ENCODE results near the gene SLC9A1. TPM values are rescaled to one million over a fixed set of nuclear protein-coding genes. Genes with fewer than 3 reads are reported as not detected.

The SLC9A1 gene
- polyA plus RNA-seq, 4 donors: 22.3 to 34.0 (median 23.3) TPM

DNA sequence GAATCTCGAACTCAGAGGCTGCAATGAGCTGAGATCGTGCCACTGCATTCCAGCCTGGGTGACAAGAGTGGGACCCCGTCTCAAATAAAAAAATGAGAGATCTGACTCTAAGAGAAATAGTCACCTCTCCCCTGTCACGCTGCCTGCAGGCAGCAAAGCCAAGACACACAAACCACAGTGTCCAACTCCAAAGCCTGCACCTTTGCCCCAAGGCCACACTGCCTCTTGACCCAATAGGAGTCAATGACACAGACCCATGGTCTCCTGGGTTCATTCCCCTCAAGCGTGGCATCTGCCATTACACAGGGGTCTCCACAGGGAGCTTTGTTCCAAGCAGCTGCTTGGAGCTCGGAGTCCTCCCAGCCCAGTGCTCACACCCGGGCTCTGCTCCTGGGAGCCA lies 46.3 kb downstream of the SLC9A1 start:
- DNase-seq (ENCODE audit: low read depth in 4 of 4, low spot score in 2 of 4): no peak

DNA sequence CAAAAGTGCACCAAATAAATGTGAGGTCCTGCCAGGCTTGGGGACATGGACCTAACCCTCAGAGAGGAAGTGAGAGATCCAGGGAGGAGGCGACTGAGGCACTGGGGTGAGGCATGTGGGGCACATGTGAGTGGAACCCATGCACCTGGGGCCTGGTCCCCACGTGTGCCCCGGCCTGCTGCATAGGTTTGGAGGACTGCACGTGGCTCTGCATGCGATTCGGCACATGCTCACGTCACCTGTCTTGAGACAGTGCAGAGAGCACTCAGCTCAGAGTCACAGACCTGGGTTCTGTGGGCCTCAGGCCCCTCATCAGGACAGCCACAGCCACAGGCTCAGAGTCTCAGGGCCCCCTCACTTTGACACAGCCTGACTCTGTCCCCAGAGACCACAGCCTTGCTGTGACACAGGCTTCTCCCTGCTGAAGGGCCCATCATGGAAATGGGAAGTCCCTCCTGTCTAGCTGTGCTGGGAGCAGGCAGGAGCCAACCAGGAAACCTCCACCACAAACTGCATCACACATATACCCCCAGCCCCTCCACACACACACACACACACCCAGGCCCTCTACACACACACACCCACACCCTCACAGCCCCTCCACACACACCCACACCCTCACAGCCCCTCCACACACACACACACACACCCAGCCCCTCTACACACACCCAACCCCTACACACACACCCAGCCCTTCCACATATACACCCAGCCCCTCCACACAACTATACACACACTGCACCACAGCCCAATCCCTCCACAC lies 48.2 kb downstream of the SLC9A1 start:
- no peak for DNase-seq (ENCODE audit: low read depth in 4 of 4, low spot score in 2 of 4)

DNA sequence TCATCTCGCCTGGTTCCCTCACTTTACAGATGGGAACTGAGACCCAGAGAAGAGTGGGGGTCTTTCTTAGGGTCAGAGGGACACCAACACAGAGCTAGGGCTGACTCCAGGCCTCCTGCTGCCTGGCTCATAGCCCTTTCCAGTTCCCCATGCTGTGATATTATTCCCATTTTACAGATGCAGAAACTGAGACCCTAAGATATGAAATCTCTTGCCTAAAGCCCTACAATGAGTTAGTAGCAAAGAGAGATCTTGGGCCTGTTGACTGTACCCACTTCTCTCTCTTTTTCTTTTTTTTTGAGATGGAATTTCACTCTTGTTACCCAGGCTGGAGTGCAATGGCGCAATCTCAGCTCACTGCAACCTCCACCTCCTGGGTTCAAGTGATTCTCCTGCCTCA lies 49.9 kb downstream of the SLC9A1 start:
- no peak for DNase-seq (ENCODE audit: low read depth in 4 of 4, low spot score in 2 of 4)

DNA sequence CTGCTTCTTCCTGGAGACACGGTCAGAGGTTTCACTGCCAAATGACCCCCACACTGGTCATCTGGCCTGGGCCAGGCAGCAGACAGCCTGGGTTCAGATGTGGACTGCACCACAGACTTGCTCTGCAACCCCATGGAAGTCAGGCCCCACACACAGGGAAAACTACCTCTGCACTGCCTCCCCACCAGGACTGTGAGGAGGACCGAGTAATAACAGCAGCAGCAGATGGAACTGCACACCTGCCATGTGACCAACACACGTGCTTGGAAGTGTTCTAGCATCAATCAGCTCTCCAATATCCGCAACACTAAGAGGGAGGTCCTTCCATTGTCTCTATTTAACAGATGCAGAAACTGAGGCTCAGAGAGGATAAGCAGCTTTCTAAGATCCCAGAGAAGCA lies 51.4 kb downstream of the SLC9A1 start:
- DNase-seq (ENCODE audit: low read depth in 4 of 4, low spot score in 2 of 4): no peak

DNA sequence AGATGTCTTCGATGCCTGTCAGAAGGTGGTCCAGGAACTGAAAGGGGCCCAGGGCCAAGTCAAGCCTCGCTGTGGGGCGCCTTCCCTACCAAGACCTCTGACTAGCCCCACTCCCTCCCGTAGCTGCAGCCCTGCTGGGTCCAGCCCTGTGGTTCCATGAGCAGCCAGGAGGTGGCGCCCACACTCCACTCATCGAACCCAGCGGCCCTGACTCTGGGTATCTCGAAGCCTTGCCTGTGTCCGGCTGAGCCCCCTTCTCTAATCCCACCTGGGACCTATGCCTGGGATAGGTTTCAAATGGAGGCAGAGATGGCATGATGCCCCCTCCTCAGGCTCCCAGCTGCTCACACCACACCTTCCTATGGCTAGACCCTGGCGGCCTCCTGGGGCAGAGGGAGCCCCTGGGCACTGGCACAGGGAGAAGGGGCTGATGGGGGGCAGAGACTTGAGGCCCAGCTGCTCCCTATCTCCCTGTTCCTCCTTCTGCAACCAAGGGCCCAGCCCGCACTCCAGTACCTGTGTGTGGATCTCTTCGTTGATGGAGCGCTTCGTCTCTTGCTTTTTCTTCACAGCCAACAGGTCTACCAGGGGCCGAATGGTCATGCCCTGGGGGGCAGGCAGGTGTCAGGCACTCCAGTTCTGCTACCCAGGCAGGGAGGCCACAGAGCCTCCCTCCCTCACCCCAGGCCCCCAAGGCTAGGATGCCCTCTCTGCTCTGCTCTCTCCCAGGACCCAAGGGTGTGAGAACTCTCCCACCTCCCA lies 52.0 kb downstream of the SLC9A1 start:
- no peak for DNase-seq (ENCODE audit: low read depth in 4 of 4, low spot score in 2 of 4)

DNA sequence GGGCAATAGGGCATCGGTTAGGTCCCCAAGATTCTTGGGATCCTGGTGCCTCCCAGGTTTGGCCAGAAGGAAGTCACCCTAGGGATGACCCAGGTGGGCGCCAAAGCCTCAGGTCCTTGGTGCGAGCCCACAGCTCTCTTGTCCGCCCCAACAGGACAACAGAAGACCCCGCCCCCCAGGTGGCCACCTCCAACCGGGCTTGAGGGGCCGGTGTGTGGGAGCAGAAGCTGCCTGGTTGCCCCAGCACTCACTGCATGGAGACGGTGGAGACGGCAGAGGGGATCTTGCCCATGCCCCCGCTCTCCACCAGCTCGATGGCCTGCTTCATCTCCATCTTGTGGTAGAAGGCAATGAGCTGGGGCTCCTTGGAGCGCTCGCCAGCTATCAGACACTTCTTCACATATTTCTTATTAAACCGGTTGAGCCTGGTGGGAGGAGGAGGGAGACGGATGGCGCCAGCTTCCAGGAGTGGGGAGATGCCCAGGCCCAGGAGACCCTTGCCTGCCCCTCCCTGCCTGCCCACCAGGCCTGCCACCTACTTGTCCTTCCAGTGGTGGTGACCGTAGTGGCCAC lies 52.7 kb downstream of the SLC9A1 start:
- DNase-seq (ENCODE audit: low read depth in 4 of 4, low spot score in 2 of 4): no peak

DNA sequence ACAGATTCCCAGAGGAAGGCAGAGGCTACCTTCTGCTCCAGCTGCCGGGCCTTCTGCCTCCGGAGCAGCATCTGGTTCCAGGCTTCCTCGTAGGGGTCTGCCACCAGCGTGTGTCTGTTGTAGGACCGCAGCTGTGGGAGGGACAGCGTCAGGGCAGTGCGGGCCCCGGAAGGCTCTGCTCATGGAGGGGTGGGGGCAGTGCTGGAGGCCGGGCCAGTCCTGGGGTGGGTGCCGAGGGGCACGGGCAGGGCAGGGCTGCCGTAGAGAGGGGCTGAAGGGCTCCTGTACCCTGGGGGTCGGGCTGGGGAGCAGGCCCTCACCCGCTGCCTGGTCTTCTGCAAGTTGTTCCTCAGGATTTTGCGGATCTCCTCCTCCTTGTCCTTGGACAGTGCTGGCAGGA lies 53.2 kb downstream of the SLC9A1 start:
- DNase-seq (ENCODE audit: low read depth in 4 of 4, low spot score in 2 of 4): no peak

DNA sequence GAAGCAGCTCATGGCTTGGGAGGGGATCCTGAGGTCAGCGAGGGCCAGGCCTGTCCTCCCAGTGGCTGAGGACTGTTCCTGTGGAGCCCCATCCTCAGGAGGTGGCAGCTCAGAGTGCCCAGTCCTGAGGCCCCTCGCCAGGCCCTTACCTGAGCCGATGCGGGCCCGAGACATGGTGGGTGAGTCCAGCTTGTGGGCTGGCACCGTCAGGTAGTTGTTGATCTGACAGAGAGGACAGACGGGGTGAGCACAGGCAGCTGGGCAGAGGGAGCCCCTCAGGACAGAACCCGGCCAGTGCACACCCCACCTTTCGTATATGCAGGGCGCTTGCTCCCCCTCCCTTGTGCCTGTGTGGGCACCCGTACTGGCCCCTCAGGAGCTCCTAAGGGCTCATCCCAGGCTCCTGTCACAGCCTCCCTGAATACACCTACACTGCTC lies 53.9 kb downstream of the SLC9A1 start:
- DNase-seq (ENCODE audit: low read depth in 4 of 4, low spot score in 2 of 4): no peak

DNA sequence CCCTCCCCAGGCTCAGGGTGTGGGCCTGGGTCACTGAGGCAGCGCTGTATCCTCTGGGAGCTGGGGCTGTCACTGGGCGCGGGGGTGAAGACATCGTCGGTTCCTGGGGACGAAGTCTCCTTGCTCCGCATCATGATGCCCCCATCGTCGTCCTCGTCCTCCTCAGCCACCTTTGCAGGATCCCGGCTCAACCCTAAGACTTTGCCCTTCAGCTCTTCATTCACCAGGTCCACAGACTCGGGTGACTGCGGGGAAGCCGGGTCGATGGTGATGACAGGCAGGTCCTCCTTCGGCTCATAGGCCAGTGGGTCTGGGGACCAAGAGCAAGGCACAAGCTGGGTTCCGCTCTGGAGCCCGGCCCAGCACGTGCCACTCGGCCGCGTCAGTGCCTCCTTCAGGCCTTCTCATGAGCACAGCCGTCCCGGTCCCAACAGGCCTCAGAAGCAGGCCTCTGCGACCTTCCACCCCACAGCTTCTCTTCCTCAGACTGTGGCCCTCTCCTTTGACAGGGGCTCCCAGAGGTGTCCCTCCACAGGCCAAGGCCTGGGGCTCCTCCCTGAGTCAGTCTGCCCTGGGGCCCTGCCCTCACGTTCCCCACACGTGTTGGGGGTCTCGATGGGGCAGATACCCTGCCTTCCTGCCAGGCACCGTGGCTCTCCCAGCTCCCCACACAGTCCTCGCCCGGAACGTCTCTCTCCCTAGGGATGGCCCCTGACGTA lies 54.4 kb downstream of the SLC9A1 start:
- DNase-seq (ENCODE audit: low read depth in 4 of 4, low spot score in 2 of 4): no peak

DNA sequence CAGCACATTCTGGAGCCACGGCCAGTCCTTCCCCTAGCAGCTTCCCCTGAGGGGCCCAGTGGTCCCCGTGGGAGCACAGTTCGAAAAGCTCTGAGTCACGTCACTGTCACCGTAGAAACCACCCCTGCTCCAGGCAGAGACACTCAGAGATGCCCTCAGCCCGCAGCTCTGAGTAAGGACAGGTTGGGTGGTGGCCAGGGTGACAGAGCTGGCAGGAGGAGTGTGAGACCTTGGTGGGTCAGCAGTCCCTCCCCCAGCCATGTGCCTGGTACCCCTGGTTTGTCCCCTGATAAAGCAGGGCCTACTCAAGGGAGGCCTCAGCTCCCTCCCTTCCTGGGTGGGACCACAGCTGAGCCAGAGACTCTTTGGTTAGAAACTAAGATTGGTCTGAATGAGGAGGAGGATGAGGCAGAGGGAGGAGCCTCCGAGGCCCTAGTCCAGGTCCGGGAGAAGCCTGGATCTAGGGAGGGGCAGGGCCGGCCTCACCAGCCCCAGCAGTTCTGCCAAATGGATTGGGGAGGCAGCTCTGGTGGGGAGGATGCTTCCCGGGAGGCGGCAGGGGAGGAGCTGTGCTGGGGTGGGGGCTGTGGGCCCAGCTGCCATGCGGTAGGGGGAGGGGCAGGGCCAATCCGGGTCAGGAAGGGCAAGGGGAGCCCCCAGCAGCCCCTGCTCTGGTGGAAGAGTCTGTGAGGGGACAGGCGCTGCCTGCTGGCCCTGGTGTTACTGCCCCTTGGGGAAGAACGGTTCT lies 55.2 kb downstream of the SLC9A1 start:
- no peak for DNase-seq (ENCODE audit: low read depth in 4 of 4, low spot score in 2 of 4)

DNA sequence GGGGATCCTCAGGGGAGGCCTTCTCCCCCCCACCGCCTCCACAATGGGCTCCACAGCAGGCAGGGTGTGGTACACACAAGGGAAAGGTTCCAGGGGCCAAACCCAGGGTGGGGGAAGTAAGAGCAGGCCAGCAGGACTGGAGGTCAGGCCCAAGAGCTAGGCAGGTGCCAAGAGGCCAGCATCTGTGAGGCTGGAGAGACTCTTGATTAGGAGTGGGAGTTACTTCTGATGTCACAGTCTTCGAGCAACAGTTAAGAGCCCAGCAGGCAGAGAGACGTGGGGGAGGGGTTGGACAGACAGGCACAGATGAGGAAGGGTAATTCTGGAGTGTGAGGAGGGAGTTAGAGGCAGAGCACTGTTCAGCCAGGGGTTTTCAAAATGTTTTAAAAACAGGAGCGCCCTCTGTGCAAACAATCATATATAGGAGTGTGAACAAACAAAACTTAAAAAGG lies 55.8 kb downstream of the SLC9A1 start:
- DNase-seq (ENCODE audit: low read depth in 4 of 4, low spot score in 2 of 4): no peak

DNA sequence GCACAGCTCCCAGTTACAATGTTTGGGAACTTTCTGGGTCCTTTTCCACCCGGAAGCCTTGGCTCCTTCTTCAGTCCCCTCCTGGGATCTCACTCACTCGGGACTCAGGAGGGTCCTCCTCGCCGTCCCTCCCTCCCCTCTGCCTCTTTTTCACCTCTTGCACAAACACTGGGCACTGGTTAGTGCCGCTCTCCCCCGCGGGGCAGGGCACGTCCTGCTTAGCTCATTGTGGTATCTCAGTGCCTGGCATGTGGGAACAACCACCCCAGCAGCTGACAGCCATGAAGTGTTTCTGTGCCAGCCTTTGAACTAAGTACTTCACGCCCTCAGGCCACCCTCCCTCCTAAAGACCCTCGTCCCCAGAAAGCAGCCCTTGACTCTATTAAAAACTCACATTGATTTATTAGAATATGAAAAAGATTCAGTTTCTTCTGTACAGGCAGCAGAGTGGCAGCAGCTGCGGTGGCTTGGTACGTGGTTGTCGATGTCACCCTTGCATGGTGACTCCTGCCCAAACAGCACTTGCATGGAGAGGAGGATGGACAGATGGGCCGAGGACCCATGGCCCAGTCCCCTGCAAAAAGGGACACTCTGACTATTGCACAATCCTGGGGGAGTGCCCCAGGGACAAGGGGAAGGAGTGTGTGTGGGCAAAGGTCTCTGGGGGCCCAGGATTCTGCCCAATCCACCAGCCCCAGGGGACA lies 56.3 kb downstream of the SLC9A1 start:
- no peak for DNase-seq (ENCODE audit: low read depth in 4 of 4, low spot score in 2 of 4)

DNA sequence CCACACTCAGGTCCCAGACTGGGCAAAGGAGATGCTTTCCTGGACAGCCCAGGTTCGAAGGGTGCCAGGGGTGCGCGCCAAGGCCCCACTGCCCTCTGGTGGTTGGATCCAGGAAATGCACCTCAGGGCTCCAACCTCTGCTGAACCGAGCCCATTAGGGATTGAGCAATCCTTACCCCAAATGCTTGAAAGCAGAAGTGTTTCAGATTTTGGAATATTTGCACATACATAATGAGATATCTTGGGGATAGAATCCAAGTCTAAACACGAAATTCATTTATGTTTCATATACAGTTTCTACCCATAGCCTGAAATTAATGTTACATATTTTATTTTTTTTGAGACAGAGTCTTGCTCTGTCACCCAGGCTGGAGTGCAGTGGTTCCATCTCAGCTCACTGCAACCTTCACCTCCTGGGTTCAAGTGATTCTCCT lies 57.4 kb downstream of the SLC9A1 start:
- DNase-seq (ENCODE audit: low read depth in 4 of 4, low spot score in 2 of 4): no peak

DNA sequence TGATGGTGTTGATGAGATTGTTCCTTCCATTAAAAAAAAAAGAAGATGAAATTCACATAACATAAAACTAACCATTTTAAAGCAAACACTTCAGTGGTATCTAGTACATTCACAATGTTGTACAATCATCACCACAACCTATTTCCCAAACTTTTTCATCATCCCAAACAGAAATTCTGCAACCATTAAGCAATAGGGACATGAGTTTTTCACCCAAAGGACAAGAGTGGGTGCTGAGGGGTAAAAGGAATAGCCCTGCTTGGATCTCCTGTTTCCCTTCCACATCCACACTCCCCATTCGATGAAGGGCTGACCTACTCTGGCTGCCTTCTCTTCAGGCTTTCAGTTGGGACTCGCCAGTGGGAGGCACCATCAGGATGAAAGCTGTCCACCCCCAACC lies 59.3 kb downstream of the SLC9A1 start:
- no peak for DNase-seq (ENCODE audit: low read depth in 4 of 4, low spot score in 2 of 4)

DNA sequence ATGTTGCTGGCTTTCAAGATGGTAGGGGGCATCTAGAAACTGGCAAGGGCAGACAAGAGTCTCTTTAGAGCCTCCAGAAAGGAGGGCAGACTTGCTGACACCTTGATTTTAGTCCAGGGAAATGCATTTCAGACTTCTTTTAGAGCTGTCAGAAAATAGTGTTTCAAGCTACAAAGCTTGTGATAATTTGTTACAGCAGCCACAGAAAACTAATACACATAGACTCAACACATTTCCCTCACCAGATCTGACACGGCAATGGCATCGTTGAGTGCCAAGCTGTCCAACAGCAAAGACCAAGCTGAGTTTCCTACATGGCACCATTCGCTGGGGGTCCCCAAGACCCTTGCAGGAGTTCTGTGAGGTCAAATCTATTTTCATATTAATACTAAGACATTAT lies 62.0 kb downstream of the SLC9A1 start:
- no peak for DNase-seq (ENCODE audit: low read depth in 4 of 4, low spot score in 2 of 4)

DNA sequence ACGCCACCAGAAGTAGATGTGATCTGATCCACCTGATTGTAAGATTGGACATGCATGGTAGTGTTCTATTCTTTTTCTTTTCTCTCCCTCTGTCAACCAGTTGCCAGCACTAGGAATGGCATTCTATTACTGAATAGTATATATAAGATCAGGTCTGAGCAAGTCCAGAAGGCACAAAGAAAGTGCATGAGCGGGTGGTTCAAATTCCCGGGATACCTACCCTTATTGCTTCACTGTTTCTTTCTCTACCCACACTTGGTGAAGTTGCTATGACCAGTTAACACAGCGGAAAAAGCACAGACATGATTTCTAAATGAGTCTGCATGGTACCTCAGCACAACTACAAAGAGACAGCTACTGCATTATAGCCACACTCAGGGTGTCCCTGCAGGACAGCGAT lies 64.0 kb downstream of the SLC9A1 start:
- DNase-seq (ENCODE audit: low read depth in 4 of 4, low spot score in 2 of 4): no peak

DNA sequence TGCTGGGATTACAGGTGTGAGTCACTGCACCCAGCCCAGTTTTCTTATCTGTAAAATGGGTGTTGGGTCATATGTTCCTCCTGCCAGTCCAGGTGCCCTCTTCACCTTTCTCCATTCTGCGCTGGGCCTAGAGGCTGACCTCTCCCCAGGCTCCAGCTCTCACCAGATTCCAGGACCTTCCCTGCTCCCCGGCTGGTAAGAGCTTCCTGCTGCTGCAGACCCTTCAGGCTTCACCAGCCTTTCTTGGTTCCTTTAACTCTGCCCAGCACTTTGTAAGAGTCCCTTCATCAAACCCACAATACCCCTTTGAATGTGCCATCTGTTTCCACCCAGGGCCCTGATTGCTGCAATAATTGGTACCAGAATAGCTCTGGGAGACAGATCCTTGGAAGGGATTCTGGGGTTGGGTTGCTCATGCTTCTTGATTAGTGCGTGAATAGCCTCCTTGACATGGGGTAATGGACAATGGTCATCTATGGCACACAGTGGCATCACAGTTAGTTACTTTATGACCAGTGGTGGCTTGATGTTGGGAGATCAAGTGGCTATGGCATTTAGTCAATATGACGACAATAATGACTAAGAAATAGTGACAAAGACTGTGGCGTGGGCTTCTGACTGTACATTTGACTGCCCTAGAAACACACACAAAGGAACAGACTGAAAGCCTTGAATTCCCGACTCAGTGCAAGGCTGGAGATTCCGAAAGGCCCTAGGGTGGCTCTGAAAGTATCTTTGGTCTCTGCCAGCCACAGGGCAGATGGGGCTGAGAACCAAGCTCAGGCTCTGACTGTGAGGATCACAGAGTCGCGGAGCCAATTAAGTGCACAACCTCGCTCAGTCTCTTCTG lies 67.3 kb downstream of the SLC9A1 start:
- no peak for DNase-seq (ENCODE audit: low read depth in 4 of 4, low spot score in 2 of 4)

DNA sequence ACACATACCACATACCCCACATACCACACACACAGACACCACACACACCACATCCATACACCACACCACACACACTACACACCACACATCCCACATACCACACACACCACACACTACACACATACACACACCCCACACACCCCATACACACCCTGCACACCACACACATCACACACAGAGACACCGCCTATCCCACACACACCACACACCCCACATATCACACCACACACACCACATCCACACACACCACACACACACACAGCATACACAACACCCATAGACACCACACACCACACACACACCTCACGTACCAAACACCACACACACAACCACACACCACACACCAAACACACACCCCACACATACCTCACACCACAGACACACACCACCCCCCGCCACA lies 68.3 kb downstream of the SLC9A1 start:
- no peak for DNase-seq (ENCODE audit: low read depth in 4 of 4, low spot score in 2 of 4)

DNA sequence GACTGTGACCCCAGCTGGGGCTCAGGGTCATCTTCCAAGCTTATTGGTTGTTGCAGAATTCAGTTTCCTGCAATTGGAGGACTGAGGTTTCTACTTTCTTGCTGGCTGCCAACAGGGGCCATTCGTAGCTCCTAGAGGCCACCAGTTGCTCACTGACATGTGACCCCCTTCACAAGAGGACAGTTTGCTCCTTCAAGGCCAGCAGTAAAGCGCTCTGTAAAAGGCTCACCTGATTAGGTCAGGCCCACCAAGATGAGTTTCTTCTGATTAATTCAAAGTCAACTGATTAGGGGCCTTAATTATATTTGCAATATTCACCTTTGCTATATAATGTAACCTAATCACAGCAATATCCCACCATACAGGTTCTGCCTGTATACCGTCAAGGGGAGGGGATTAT lies 68.9 kb downstream of the SLC9A1 start:
- DNase-seq (ENCODE audit: low read depth in 4 of 4, low spot score in 2 of 4): no peak
